ENCODE measurements around the gene PIMREG.

Gene PIMREG

GRCh38 chr17:6425407-6425806, 18.8 kb upstream of the PIMREG start:
- Histone ChIP-seq H3K27ac (ENCODE audit: low read length) (no peak overlapping the region), H3K36me3 (ENCODE audit: control insufficient read depth in 1 of 2, insufficient read depth in 2 of 2, low read length in 2 of 2) (no peaks in the 10 kb centered on the region), H3K9me3 (ENCODE audit: control insufficient read depth in 1 of 2, low read length in 2 of 2) (no peaks in the 10 kb centered on the region), H3K4me3 (ENCODE audit: low read depth in 1 of 2, low read length in 2 of 2) (no peak overlapping the region), H3K27me3 (ENCODE audit: low read depth, low read length) (no peaks in the 10 kb centered on the region), H3K4me1 (ENCODE audit: control insufficient read depth in 1 of 2, insufficient read depth in 2 of 2, low read length in 2 of 2) (no peaks in the 10 kb centered on the region)

GRCh38 chr17:6426356-6427101, 17.7 kb upstream of the PIMREG start:
- no peak overlapping the region for H3K4me3 ChIP-seq (ENCODE audit: low read depth in 1 of 2, low read length in 2 of 2)
- no peaks in the 10 kb centered on the region for H3K36me3 ChIP-seq (ENCODE audit: control insufficient read depth in 1 of 2, insufficient read depth in 2 of 2, low read length in 2 of 2)
- peaks cover 2 to 3% of the 10 kb centered on the region in 2 donors for H3K9me3 ChIP-seq (ENCODE audit: control insufficient read depth in 1 of 2, low read length in 2 of 2)
- no peak overlapping the region for H3K27ac ChIP-seq (ENCODE audit: low read length)
- no peaks in the 10 kb centered on the region for H3K4me1 ChIP-seq (ENCODE audit: control insufficient read depth in 1 of 2, insufficient read depth in 2 of 2, low read length in 2 of 2)
- no peaks in the 10 kb centered on the region for H3K27me3 ChIP-seq (ENCODE audit: low read depth, low read length)

- H3K4me3 ChIP-seq (ENCODE audit: low read depth in 1 of 2, low read length in 2 of 2), result no peak overlapping the region
- no peaks in the 10 kb centered on the region for H3K4me1 ChIP-seq (ENCODE audit: control insufficient read depth in 1 of 2, insufficient read depth in 2 of 2, low read length in 2 of 2)
- peaks cover 2 to 3% of the 10 kb centered on the region in 2 donors for H3K9me3 ChIP-seq (ENCODE audit: control insufficient read depth in 1 of 2, low read length in 2 of 2)
- H3K27me3 ChIP-seq (ENCODE audit: low read depth, low read length), result no peaks in the 10 kb centered on the region
- no peaks in the 10 kb centered on the region for H3K36me3 ChIP-seq (ENCODE audit: control insufficient read depth in 1 of 2, insufficient read depth in 2 of 2, low read length in 2 of 2)
- H3K27ac ChIP-seq (ENCODE audit: low read length), result no peak overlapping the region
Observed at GRCh38 chr17:6427279-6427781, 16.9 kb upstream of the PIMREG start.

GRCh38 chr17:6428207-6428965, 15.9 kb upstream of the PIMREG start:
- Histone ChIP-seq H3K27ac (ENCODE audit: low read length) (no peak overlapping the region), H3K36me3 (ENCODE audit: control insufficient read depth in 1 of 2, insufficient read depth in 2 of 2, low read length in 2 of 2) (no peaks in the 10 kb centered on the region), H3K4me3 (ENCODE audit: low read depth in 1 of 2, low read length in 2 of 2) (no peak overlapping the region), H3K27me3 (ENCODE audit: low read depth, low read length) (no peaks in the 10 kb centered on the region), H3K4me1 (ENCODE audit: control insufficient read depth in 1 of 2, insufficient read depth in 2 of 2, low read length in 2 of 2) (no peaks in the 10 kb centered on the region), H3K9me3 (ENCODE audit: control insufficient read depth in 1 of 2, low read length in 2 of 2) (peaks cover 2 to 3% of the 10 kb centered on the region in 2 donors)

GRCh38 chr17:6429266-6429665, 15.0 kb upstream of the PIMREG start:
- H3K4me1 ChIP-seq (ENCODE audit: control insufficient read depth in 1 of 2, insufficient read depth in 2 of 2, low read length in 2 of 2), result no peaks in the 10 kb centered on the region
- H3K4me3 ChIP-seq (ENCODE audit: low read depth in 1 of 2, low read length in 2 of 2), result no peak overlapping the region
- no peak overlapping the region for H3K27ac ChIP-seq (ENCODE audit: low read length)
- H3K27me3 ChIP-seq (ENCODE audit: low read depth, low read length), result no peaks in the 10 kb centered on the region
- H3K36me3 ChIP-seq (ENCODE audit: control insufficient read depth in 1 of 2, insufficient read depth in 2 of 2, low read length in 2 of 2), result no peaks in the 10 kb centered on the region
- peaks cover 2 to 3% of the 10 kb centered on the region in 2 donors for H3K9me3 ChIP-seq (ENCODE audit: control insufficient read depth in 1 of 2, low read length in 2 of 2)

- no peaks in the 10 kb centered on the region for H3K27me3 ChIP-seq (ENCODE audit: low read depth, low read length)
- H3K36me3 ChIP-seq (ENCODE audit: control insufficient read depth in 1 of 2, insufficient read depth in 2 of 2, low read length in 2 of 2), result no peaks in the 10 kb centered on the region
- no peak overlapping the region for H3K27ac ChIP-seq (ENCODE audit: low read length)
- peaks cover 2 to 3% of the 10 kb centered on the region in 2 donors for H3K9me3 ChIP-seq (ENCODE audit: control insufficient read depth in 1 of 2, low read length in 2 of 2)
- no peak overlapping the region for H3K4me3 ChIP-seq (ENCODE audit: low read depth in 1 of 2, low read length in 2 of 2)
- H3K4me1 ChIP-seq (ENCODE audit: control insufficient read depth in 1 of 2, insufficient read depth in 2 of 2, low read length in 2 of 2), result no peaks in the 10 kb centered on the region
Observed at GRCh38 chr17:6430769-6431168, 13.5 kb upstream of the PIMREG start.

GRCh38 chr17:6435051-6435450, 9.2 kb upstream of the PIMREG start, which contains the start of gene AIPL1:
Gene AIPL1 (minus strand): TSS chr17:6435121. CDS start chr17:6435104, 17 bp downstream.
- H3K4me3 ChIP-seq (ENCODE audit: low read depth in 1 of 2, low read length in 2 of 2), result no peak within 1 kb of the TSS
- no peaks in the 10 kb centered on the region for H3K4me1 ChIP-seq (ENCODE audit: control insufficient read depth in 1 of 2, insufficient read depth in 2 of 2, low read length in 2 of 2)
- no peak within 1 kb of the TSS for H3K27ac ChIP-seq (ENCODE audit: low read length)
- H3K36me3 ChIP-seq (ENCODE audit: control insufficient read depth in 1 of 2, insufficient read depth in 2 of 2, low read length in 2 of 2), result no peaks in the 10 kb centered on the region
- no peaks in the 10 kb centered on the region for H3K27me3 ChIP-seq (ENCODE audit: low read depth, low read length)
- peaks cover 2 to 3% of the 10 kb centered on the region in 2 donors for H3K9me3 ChIP-seq (ENCODE audit: control insufficient read depth in 1 of 2, low read length in 2 of 2)

GRCh38 chr17:6435968-6436367, 8.3 kb upstream of the PIMREG start:
- H3K27ac ChIP-seq (ENCODE audit: low read length), result no peak overlapping the region
- no peaks in the 10 kb centered on the region for H3K9me3 ChIP-seq (ENCODE audit: control insufficient read depth in 1 of 2, low read length in 2 of 2)
- H3K36me3 ChIP-seq (ENCODE audit: control insufficient read depth in 1 of 2, insufficient read depth in 2 of 2, low read length in 2 of 2), result no peaks in the 10 kb centered on the region
- no peak overlapping the region for H3K4me3 ChIP-seq (ENCODE audit: low read depth in 1 of 2, low read length in 2 of 2)
- no peaks in the 10 kb centered on the region for H3K4me1 ChIP-seq (ENCODE audit: control insufficient read depth in 1 of 2, insufficient read depth in 2 of 2, low read length in 2 of 2)
- H3K27me3 ChIP-seq (ENCODE audit: low read depth, low read length), result no peaks in the 10 kb centered on the region

GRCh38 chr17:6437466-6437865, 6.8 kb upstream of the PIMREG start:
- Histone ChIP-seq H3K9me3 (ENCODE audit: control insufficient read depth in 1 of 2, low read length in 2 of 2) (no peaks in the 10 kb centered on the region), H3K4me3 (ENCODE audit: low read depth in 1 of 2, low read length in 2 of 2) (no peak overlapping the region), H3K27me3 (ENCODE audit: low read depth, low read length) (no peaks in the 10 kb centered on the region), H3K4me1 (ENCODE audit: control insufficient read depth in 1 of 2, insufficient read depth in 2 of 2, low read length in 2 of 2) (no peaks in the 10 kb centered on the region), H3K36me3 (ENCODE audit: control insufficient read depth in 1 of 2, insufficient read depth in 2 of 2, low read length in 2 of 2) (no peaks in the 10 kb centered on the region), H3K27ac (ENCODE audit: low read length) (no peak overlapping the region)

- H3K4me3 ChIP-seq (ENCODE audit: low read depth in 1 of 2, low read length in 2 of 2), result no peak overlapping the region
- no peaks in the 10 kb centered on the region for H3K4me1 ChIP-seq (ENCODE audit: control insufficient read depth in 1 of 2, insufficient read depth in 2 of 2, low read length in 2 of 2)
- no peaks in the 10 kb centered on the region for H3K9me3 ChIP-seq (ENCODE audit: control insufficient read depth in 1 of 2, low read length in 2 of 2)
- no peaks in the 10 kb centered on the region for H3K36me3 ChIP-seq (ENCODE audit: control insufficient read depth in 1 of 2, insufficient read depth in 2 of 2, low read length in 2 of 2)
- H3K27me3 ChIP-seq (ENCODE audit: low read depth, low read length), result no peaks in the 10 kb centered on the region
- H3K27ac ChIP-seq (ENCODE audit: low read length), result no peak overlapping the region
Observed at GRCh38 chr17:6437956-6438355, 6.3 kb upstream of the PIMREG start.

GRCh38 chr17:6439951-6440350, 4.3 kb upstream of the PIMREG start:
- Histone ChIP-seq H3K27ac (ENCODE audit: low read length) (no peak overlapping the region), H3K4me1 (ENCODE audit: control insufficient read depth in 1 of 2, insufficient read depth in 2 of 2, low read length in 2 of 2) (peaks cover 0 to 15% of the 10 kb centered on the region in 2 donors), H3K9me3 (ENCODE audit: control insufficient read depth in 1 of 2, low read length in 2 of 2) (no peaks in the 10 kb centered on the region), H3K36me3 (ENCODE audit: control insufficient read depth in 1 of 2, insufficient read depth in 2 of 2, low read length in 2 of 2) (no peaks in the 10 kb centered on the region), H3K4me3 (ENCODE audit: low read depth in 1 of 2, low read length in 2 of 2) (no peak overlapping the region), H3K27me3 (ENCODE audit: low read depth, low read length) (no peaks in the 10 kb centered on the region)
